Measurements from ENCODE around the gene KDM6B.

The KDM6B gene

DNA sequence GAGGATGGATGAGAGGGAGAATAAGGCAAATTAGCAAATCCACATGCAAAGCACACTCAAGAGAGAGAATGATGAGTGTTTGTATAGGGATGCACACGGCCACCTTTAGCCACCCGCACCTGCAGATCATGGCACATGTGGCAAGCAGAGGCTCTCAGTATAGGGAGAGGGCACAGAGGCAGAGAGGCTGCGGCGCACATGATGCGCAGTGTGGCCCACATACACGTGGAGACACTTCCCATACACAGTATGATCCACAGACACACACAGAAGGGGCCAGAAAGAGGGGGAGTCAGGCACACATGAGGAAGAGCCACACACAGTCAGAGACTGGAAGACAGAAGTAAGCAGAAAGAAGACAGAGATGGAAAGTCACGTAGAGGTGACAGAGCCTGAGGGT, 48.1 kb downstream of the KDM6B start:
- no peak for DNase-seq

DNA sequence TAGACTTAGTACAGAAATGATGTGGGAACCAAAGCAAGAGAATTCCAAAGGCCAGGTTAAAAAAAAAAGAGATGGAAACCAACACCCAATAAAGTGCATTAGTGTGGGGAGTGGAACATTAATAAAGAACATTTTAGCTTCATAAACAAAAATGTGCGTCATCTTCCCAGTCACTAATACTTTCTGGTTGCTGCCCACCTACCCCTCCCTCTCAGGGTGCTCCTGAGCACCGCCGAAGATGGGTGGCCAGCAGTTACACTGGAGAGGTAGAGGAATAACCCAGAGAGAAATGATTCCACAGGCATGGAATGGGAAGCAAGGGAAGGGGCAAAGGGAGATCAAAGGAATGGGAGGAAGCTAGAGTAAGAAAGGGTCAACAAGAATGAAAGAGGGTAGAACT, 48.6 kb downstream of the KDM6B start:
- DNase-seq, result no peak

All from NCI-H446 treated with DMSO at 0.1 percent for 48 hours (cell line).